ENCODE results near the gene STPG3. TPM values are rescaled to one million over a fixed set of nuclear protein-coding genes. Genes with fewer than 3 reads are reported as not detected.
"Not testable (repeated sequence)": the region's sequence is repeated elsewhere in the genome, so short reads cannot be mapped to it uniquely, and the experiment has no call there.

STPG3 gene
- polyA plus RNA-seq, 3 donors from 2014 or later: not detected

DNA sequence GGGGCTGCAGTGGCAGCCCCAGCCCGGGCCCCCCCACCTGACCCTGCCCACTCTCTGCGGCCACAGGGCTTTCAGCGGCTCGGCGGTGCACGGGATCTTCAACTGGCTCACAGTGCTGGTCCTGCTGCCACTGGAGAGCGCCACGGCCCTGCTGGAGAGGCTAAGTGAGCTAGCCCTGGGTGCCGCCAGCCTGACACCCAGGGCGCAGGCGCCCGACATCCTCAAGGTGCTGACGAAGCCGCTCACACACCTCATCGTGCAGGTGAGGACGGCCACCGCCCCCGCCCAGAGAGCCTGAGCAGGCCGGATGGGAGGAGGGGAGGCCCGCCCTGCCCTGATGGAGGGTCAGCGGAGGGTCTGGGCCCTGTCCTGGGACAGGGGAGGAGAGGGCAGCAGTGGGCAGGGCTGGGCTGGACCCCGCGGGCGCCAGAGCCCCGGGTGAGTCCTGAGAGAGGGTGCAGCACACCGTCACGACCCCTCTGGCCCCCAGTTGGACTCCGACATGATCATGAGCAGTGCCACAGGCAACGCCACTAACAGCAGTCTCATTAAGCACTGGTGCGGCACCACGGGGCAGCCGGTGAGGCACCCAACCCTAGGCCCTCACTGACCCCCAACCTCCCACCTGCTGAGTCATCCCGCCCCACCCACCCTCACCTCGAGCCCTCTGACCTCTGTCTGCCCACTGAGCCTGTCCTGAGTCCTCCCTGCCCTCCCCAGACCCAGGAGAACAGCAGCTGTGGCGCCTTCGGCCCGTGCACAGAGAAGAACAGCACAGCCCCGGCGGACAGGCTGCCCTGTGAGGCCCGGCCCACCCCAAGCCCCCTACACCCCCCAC is 17.7 kb upstream of the STPG3 start:
- DNase-seq: no peak
- H3K27ac Mint-ChIP-seq: no peak overlapping the region
- no peak overlapping the region for H3K4me3 Mint-ChIP-seq
- H3K27me3 Mint-ChIP-seq (ENCODE audit: low read depth in 3 of 3): peaks cover 0 to 2% (median 2%) of the 10 kb centered on the region in 3 donors
- peaks cover 0 to 4% of the 10 kb centered on the region in 2 donors for H3K4me1 Mint-ChIP-seq
- H3K36me3 Mint-ChIP-seq: no peaks in the 10 kb centered on the region
- no peaks in the 10 kb centered on the region for H3K9me3 Mint-ChIP-seq

DNA sequence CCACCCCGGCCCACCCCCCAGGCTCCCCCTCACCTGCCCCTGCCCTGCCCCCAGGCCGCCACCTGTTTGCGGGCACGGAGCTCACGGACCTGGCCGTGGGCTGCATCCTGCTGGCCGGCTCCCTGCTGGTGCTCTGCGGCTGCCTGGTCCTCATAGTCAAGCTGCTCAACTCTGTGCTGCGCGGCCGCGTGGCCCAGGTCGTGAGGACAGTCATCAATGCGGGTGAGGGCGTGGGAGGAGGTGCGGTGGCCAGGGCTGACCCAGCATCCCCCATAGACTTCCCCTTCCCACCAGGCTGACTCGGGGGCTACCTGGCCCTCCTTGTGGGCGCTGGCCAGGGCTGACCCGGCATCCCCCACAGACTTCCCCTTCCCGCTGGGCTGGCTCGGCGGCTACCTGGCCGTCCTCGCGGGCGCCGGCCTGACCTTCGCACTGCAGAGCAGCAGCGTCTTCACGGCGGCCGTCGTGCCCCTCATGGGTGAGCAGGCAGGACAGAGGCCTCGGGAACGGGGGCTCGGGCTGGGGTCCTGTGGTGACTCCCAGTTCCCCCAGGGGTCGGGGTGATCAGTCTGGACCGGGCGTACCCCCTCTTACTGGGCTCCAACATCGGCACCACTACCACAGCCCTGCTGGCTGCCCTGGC is 16.9 kb upstream of the STPG3 start:
- Mint-ChIP-seq H3K27me3 (ENCODE audit: low read depth in 3 of 3) (peaks cover 0 to 2% (median 2%) of the 10 kb centered on the region in 3 donors), H3K4me1 (peaks cover 5 to 9% of the 10 kb centered on the region in 2 donors), H3K36me3 (no peaks in the 10 kb centered on the region), H3K27ac (no peak overlapping the region), H3K4me3 (no peak overlapping the region), H3K9me3 (no peaks in the 10 kb centered on the region)
- DNase-seq: no peak

- no peak for DNase-seq
- H3K9me3 Mint-ChIP-seq: no peaks in the 10 kb centered on the region
- no peak overlapping the region for H3K4me3 Mint-ChIP-seq
- H3K27me3 Mint-ChIP-seq (ENCODE audit: low read depth in 3 of 3): peaks cover 0 to 5% (median 0%) of the 10 kb centered on the region in 3 donors
- H3K36me3 Mint-ChIP-seq: no peaks in the 10 kb centered on the region
- peaks cover 6 to 14% of the 10 kb centered on the region in 2 donors for H3K4me1 Mint-ChIP-seq
- no peak overlapping the region for H3K27ac Mint-ChIP-seq
Observed at GRCh38 chr9:137234758-137235423, 16.2 kb upstream of the STPG3 start.

- DNase-seq: no peak
- peaks cover 6 to 15% of the 10 kb centered on the region in 2 donors for H3K4me1 Mint-ChIP-seq
- H3K9me3 Mint-ChIP-seq: no peaks in the 10 kb centered on the region
- H3K36me3 Mint-ChIP-seq: no peaks in the 10 kb centered on the region
- peaks cover 0 to 9% (median 0%) of the 10 kb centered on the region in 3 donors for H3K27me3 Mint-ChIP-seq (ENCODE audit: low read depth in 3 of 3)
- H3K4me3 Mint-ChIP-seq: no peak overlapping the region
- no peak overlapping the region for H3K27ac Mint-ChIP-seq
Observed at GRCh38 chr9:137235424-137236237, 15.5 kb upstream of the STPG3 start.

- peaks cover 11 to 18% of the 10 kb centered on the region in 2 donors for H3K4me1 Mint-ChIP-seq
- no peaks in the 10 kb centered on the region for H3K9me3 Mint-ChIP-seq
- H3K4me3 Mint-ChIP-seq: no peak overlapping the region
- H3K27ac Mint-ChIP-seq: no peak overlapping the region
- peak; percentile 86 to 87 (median 87) for DNase-seq
- no peaks in the 10 kb centered on the region for H3K36me3 Mint-ChIP-seq
- H3K27me3 Mint-ChIP-seq (ENCODE audit: low read depth in 3 of 3): peaks cover 5 to 15% (median 5%) of the 10 kb centered on the region in 3 donors
Observed at GRCh38 chr9:137236238-137236935, 14.7 kb upstream of the STPG3 start.

DNA sequence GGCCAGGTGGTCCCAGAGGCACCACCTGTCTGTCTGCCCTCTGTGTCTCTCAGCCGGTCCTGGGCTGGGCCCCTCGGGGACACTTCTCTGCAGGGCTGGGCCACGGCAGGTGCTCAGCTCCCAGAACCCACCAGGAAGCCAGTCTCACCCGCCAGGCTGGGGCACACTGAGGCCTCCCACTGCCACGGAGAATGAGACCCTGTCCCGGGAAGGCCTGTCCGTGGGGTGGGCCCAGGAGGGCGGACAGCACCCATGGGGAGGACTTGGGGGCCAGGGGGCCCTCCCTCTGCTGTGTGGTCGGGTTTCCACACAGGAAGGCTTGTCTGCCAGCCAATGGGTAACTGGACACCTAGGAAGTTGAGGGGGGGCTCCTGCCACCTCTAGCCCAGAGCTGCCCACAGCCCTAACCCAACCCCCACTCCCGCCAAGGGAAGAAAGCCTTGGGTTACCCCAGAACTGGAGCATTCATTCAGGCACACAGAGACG is 14.1 kb upstream of the STPG3 start:
- Mint-ChIP-seq H3K4me1 (peaks cover 12 to 18% of the 10 kb centered on the region in 2 donors), H3K36me3 (no peaks in the 10 kb centered on the region), H3K9me3 (no peaks in the 10 kb centered on the region), H3K27me3 (ENCODE audit: low read depth in 3 of 3) (peaks cover 5 to 13% (median 5%) of the 10 kb centered on the region in 3 donors), H3K27ac (no peak overlapping the region), H3K4me3 (no peak overlapping the region)
- no peak for DNase-seq

DNA sequence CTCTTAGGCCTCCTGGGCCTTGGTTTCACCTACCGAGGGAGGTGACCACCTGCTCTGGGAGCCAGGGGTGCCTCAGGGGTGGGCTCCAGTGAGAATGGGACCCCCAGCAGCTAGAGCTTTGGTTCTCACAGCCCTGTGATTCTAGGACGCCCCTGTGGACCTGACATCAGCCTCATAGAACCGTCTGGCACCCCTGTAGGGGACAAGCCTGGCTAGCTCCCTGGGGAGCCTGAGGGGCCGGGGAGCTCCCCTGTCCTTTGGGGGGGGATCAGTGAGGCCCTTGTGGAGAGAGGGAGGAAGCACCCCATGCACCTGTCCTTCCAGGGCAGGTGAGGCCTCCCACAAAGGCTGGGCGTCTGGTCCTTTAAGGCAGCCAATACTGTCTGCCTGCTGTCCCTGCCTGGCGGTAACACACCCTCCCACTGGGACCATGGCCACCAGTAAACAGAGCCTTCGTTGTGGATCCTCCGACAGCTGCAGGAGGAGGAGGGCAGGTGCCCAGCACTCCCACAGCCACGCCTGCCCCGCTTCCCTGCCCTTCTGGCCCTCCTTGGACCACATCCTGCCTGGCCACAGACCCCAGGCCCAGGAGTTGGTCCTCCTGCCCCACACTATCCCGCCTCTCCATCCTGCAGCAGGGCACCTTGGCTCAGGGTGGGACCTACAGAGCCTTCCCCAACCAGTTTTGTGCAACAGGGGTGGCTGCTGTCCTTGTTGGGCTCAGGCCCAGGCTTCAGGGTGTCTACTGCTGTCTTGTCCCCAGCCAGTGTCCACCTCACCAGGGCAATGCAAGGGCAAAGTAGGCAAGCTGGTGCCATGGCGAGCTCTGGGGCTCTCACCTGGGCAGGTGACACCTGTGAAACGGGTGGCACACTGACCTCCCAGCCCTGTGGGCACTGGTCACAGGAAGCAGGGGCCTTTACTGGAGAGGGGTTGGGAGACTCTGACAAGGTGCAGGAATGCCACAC is 13.0 kb upstream of the STPG3 start:
- no peak overlapping the region for H3K27ac Mint-ChIP-seq
- peaks cover 23 to 27% of the 10 kb centered on the region in 2 donors for H3K4me1 Mint-ChIP-seq
- no peak for DNase-seq
- H3K4me3 Mint-ChIP-seq: no peak overlapping the region
- peaks cover 12 to 22% (median 15%) of the 10 kb centered on the region in 3 donors for H3K27me3 Mint-ChIP-seq (ENCODE audit: low read depth in 3 of 3)
- H3K36me3 Mint-ChIP-seq: peaks cover 0 to 3% (median 0%) of the 10 kb centered on the region in 3 donors
- no peaks in the 10 kb centered on the region for H3K9me3 Mint-ChIP-seq

DNA sequence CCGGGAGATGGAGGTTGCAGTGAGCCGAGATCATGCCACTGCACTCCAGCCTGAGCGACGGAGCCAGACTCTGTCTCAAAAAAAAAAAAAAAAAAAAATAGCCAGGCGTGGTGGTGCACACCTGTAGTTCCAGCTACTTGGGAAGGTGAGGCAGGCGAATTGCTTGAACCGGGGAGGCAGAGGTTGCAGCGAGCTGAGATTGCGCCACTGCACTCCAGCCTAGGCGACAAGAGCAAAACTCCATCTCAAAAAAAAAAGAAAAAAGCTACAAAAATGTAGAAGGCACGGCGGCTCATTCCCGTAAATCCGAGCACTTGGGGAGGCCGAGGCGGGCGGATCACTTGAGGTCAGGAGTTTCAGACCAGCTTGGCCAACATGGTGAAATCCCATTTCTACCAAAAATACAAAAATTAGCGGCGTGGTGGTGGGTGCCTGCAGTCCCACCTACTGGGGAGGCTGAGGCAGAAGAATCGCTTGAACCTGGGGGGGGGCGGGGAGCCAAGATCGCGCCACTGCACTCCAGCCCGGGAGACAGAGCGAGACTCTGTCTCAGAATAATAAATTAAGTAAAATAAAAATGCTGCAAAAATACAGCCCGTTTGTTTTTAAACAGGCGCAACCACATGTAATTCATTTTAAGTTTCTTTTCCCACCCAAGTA is 11.4 kb upstream of the STPG3 start:
- not testable (repeated sequence) for H3K36me3 Mint-ChIP-seq, H3K9me3 Mint-ChIP-seq, DNase-seq
- peaks cover 28 to 31% of the 10 kb centered on the region in 2 donors for H3K4me1 Mint-ChIP-seq
- peak overlapping the region in 5 of 6 donors; percentile 21 to 77 (median 48) for H3K27ac Mint-ChIP-seq
- H3K27me3 Mint-ChIP-seq (ENCODE audit: low read depth in 3 of 3): peaks cover 12 to 26% (median 25%) of the 10 kb centered on the region in 3 donors
- H3K4me3 Mint-ChIP-seq: peak overlapping the region; percentile 63 to 79 (median 71)

- DNase-seq: peak in 2 of 3 donors; percentile 82 to 84
- no peaks in the 10 kb centered on the region for H3K9me3 Mint-ChIP-seq
- peak overlapping the region; percentile 63 to 79 (median 71) for H3K4me3 Mint-ChIP-seq
- peaks cover 0 to 3% (median 0%) of the 10 kb centered on the region in 3 donors for H3K36me3 Mint-ChIP-seq
- peak overlapping the region in 3 of 6 donors; percentile 46 to 92 (median 77) for H3K27ac Mint-ChIP-seq
- peaks cover 12 to 26% (median 25%) of the 10 kb centered on the region in 3 donors for H3K27me3 Mint-ChIP-seq (ENCODE audit: low read depth in 3 of 3)
- peaks cover 28 to 31% of the 10 kb centered on the region in 2 donors for H3K4me1 Mint-ChIP-seq
Observed at GRCh38 chr9:137240318-137240840, 10.7 kb upstream of the STPG3 start.

DNA sequence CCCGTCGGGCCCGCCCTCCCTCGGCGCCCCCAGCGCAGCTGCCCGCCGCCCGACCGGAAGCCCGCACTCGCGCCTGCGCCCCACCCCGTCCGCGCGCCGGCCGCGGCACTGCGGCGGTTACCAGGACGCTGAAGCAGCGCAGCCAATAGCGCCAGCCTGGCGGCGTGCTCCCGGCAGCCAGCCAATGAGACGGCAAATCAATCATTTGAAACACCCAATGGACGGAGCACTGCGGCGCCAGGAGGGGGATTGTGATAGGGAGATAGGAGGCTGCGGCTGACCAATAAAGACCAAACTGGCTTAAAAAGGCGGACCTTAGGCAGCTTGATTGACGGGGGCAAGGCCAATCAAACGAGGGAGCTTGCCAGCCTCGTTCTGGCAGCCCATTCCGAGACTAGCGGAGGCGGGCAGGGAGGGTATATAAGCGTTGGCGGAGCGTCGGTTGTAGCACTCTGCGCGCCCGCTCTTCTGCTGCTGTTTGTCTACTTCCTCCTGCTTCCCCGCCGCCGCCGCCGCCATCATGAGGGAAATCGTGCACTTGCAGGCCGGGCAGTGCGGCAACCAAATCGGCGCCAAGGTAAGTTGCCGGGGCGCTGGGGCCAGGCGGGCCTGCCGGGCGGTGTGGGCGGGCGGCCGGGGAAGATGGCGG is 10.1 kb upstream of the STPG3 start, which contains the start of gene TUBB4B:
Gene TUBB4B, plus strand, starts transcription at position 447 of the 649 bp plus-strand sequence. Its CDS starts 74 bp downstream, at position 521.
- H3K36me3 Mint-ChIP-seq: peaks cover 0 to 3% (median 0%) of the 10 kb centered on the region in 3 donors
- no peaks in the 10 kb centered on the region for H3K9me3 Mint-ChIP-seq
- H3K27ac Mint-ChIP-seq: peak within 1 kb of the TSS; percentile 68 to 94 (median 92)
- peaks cover 12 to 26% (median 25%) of the 10 kb centered on the region in 3 donors for H3K27me3 Mint-ChIP-seq (ENCODE audit: low read depth in 3 of 3)
- peak; percentile 99 for DNase-seq
- peaks cover 28 to 31% of the 10 kb centered on the region in 2 donors for H3K4me1 Mint-ChIP-seq
- peak within 1 kb of the TSS; percentile 92 to 96 (median 93) for H3K4me3 Mint-ChIP-seq
